ENCODE measurements around the gene TCF20. TPM values are rescaled to one million over a fixed set of nuclear protein-coding genes. Genes with fewer than 3 reads are reported as not detected.

TCF20 gene
- polyA plus RNA-seq, 3 donors from 2014 or later, result 0.12 to 2.4 (median 1.4) TPM

GRCh38 chr22:42282943-42283277 lies 12.5 kb upstream of the TCF20 start:
- DNase-seq, result no peak
- Mint-ChIP-seq H3K4me3 (peak overlapping the region; percentile 17 to 59 (median 57)), H3K27ac (no peak overlapping the region), H3K4me1 (peaks cover 13 to 20% of the 10 kb centered on the region in 2 donors), H3K9me3 (no peaks in the 10 kb centered on the region), H3K36me3 (no peaks in the 10 kb centered on the region), H3K27me3 (ENCODE audit: low read depth in 3 of 3) (peaks cover 6 to 12% (median 7%) of the 10 kb centered on the region in 3 donors)

- no peak overlapping the region for H3K27ac Mint-ChIP-seq
Measured at GRCh38 chr22:42282252-42282942, 11.9 kb upstream of the TCF20 start.

GRCh38 chr22:42281706-42282251 lies 11.3 kb upstream of the TCF20 start:
- no peaks in the 10 kb centered on the region for H3K36me3 Mint-ChIP-seq
- H3K27me3 Mint-ChIP-seq (ENCODE audit: low read depth in 3 of 3), result peaks cover 5 to 12% (median 6%) of the 10 kb centered on the region in 3 donors
- no peak overlapping the region for H3K27ac Mint-ChIP-seq
- no peak for DNase-seq
- peak overlapping the region in 2 of 5 donors; percentile 65 to 69 for H3K4me3 Mint-ChIP-seq
- H3K4me1 Mint-ChIP-seq, result peaks cover 13 to 20% of the 10 kb centered on the region in 2 donors
- H3K9me3 Mint-ChIP-seq, result no peaks in the 10 kb centered on the region

More at GRCh38 chr22:42282252-42282942, 11.9 kb upstream of the TCF20 start:
- Mint-ChIP-seq H3K4me1 (peaks cover 13 to 20% of the 10 kb centered on the region in 2 donors), H3K9me3 (no peaks in the 10 kb centered on the region), H3K36me3 (no peaks in the 10 kb centered on the region), H3K27me3 (ENCODE audit: low read depth in 3 of 3) (peaks cover 5 to 12% (median 6%) of the 10 kb centered on the region in 3 donors), H3K4me3 (peak overlapping the region; percentile 17 to 69 (median 57))
- DNase-seq, result no peak

- Mint-ChIP-seq H3K27me3 (ENCODE audit: low read depth in 3 of 3) (peaks cover 5 to 12% (median 6%) of the 10 kb centered on the region in 3 donors), H3K4me1 (peaks cover 9 to 16% of the 10 kb centered on the region in 2 donors), H3K4me3 (no peak overlapping the region), H3K9me3 (no peaks in the 10 kb centered on the region), H3K36me3 (no peaks in the 10 kb centered on the region), H3K27ac (no peak overlapping the region)
- DNase-seq, result no peak
Measured at GRCh38 chr22:42281284-42281683, 10.8 kb upstream of the TCF20 start.

- H3K4me3 Mint-ChIP-seq, result no peak overlapping the region
- H3K27me3 Mint-ChIP-seq (ENCODE audit: low read depth in 3 of 3), result peaks cover 5 to 12% (median 6%) of the 10 kb centered on the region in 3 donors
Measured at GRCh38 chr22:42280836-42281235, 10.4 kb upstream of the TCF20 start.

GRCh38 chr22:42280140-42280539 lies 9.7 kb upstream of the TCF20 start:
- Mint-ChIP-seq H3K27ac (no peak overlapping the region), H3K4me1 (peaks cover 0 to 8% of the 10 kb centered on the region in 2 donors), H3K4me3 (no peak overlapping the region), H3K27me3 (ENCODE audit: low read depth in 3 of 3) (peaks cover 3 to 12% (median 6%) of the 10 kb centered on the region in 3 donors), H3K9me3 (no peaks in the 10 kb centered on the region), H3K36me3 (no peaks in the 10 kb centered on the region)
- no peak for DNase-seq

More at GRCh38 chr22:42280836-42281235, 10.4 kb upstream of the TCF20 start:
- Mint-ChIP-seq H3K36me3 (no peaks in the 10 kb centered on the region), H3K4me1 (peaks cover 5 to 12% of the 10 kb centered on the region in 2 donors), H3K9me3 (no peaks in the 10 kb centered on the region), H3K27ac (no peak overlapping the region)
- no peak for DNase-seq

- peaks cover 3 to 12% (median 6%) of the 10 kb centered on the region in 3 donors for H3K27me3 Mint-ChIP-seq (ENCODE audit: low read depth in 3 of 3)
- DNase-seq, result no peak
- no peaks in the 10 kb centered on the region for H3K9me3 Mint-ChIP-seq
- no peak overlapping the region for H3K27ac Mint-ChIP-seq
- no peaks in the 10 kb centered on the region for H3K36me3 Mint-ChIP-seq
- no peak overlapping the region for H3K4me3 Mint-ChIP-seq
- H3K4me1 Mint-ChIP-seq, result peaks cover 0 to 8% of the 10 kb centered on the region in 2 donors
Measured at GRCh38 chr22:42279425-42280020, 9.1 kb upstream of the TCF20 start.

GRCh38 chr22:42277988-42278776 lies 7.7 kb upstream of the TCF20 start:
- Mint-ChIP-seq H3K4me3 (no peak overlapping the region), H3K4me1 (peaks cover 0 to 2% of the 10 kb centered on the region in 2 donors), H3K36me3 (no peaks in the 10 kb centered on the region), H3K27ac (no peak overlapping the region), H3K27me3 (ENCODE audit: low read depth in 3 of 3) (peaks cover 3 to 12% (median 6%) of the 10 kb centered on the region in 3 donors), H3K9me3 (no peaks in the 10 kb centered on the region)
- DNase-seq, result no peak

GRCh38 chr22:42277232-42277753 lies 6.8 kb upstream of the TCF20 start:
- DNase-seq, result no peak
- Mint-ChIP-seq H3K4me1 (no peaks in the 10 kb centered on the region), H3K27me3 (ENCODE audit: low read depth in 3 of 3) (peaks cover 0 to 8% (median 6%) of the 10 kb centered on the region in 3 donors), H3K9me3 (no peaks in the 10 kb centered on the region), H3K4me3 (no peak overlapping the region), H3K27ac (no peak overlapping the region), H3K36me3 (no peaks in the 10 kb centered on the region)

GRCh38 chr22:42275970-42276369 lies 5.5 kb upstream of the TCF20 start:
- no peak overlapping the region for H3K27ac Mint-ChIP-seq
- no peaks in the 10 kb centered on the region for H3K36me3 Mint-ChIP-seq
- peaks cover 0 to 1% of the 10 kb centered on the region in 2 donors for H3K4me1 Mint-ChIP-seq
- no peak overlapping the region for H3K4me3 Mint-ChIP-seq
- no peaks in the 10 kb centered on the region for H3K9me3 Mint-ChIP-seq
- DNase-seq, result no peak
- peaks cover 0 to 5% (median 4%) of the 10 kb centered on the region in 3 donors for H3K27me3 Mint-ChIP-seq (ENCODE audit: low read depth in 3 of 3)

GRCh38 chr22:42275176-42275575 lies 4.7 kb upstream of the TCF20 start:
- H3K4me1 Mint-ChIP-seq, result peaks cover 0 to 1% of the 10 kb centered on the region in 2 donors
- no peak for DNase-seq
- peaks cover 0 to 5% (median 4%) of the 10 kb centered on the region in 3 donors for H3K27me3 Mint-ChIP-seq (ENCODE audit: low read depth in 3 of 3)
- no peak overlapping the region for H3K27ac Mint-ChIP-seq
- H3K9me3 Mint-ChIP-seq, result no peaks in the 10 kb centered on the region
- H3K36me3 Mint-ChIP-seq, result no peaks in the 10 kb centered on the region
- H3K4me3 Mint-ChIP-seq, result no peak overlapping the region

- no peak overlapping the region for H3K4me3 Mint-ChIP-seq
Measured at GRCh38 chr22:42273855-42274451, 3.5 kb upstream of the TCF20 start.

GRCh38 chr22:42272431-42272999 lies 2.1 kb upstream of the TCF20 start:
- Mint-ChIP-seq H3K27me3 (ENCODE audit: low read depth in 3 of 3) (peaks cover 2 to 7% (median 5%) of the 10 kb centered on the region in 3 donors), H3K4me3 (peak overlapping the region in 4 of 5 donors; percentile 14 to 82 (median 33)), H3K36me3 (no peaks in the 10 kb centered on the region), H3K4me1 (peaks cover 15 to 17% of the 10 kb centered on the region in 2 donors), H3K27ac (peak overlapping the region in 1 of 6 donors; percentile 54), H3K9me3 (no peaks in the 10 kb centered on the region)
- no peak for DNase-seq

More at GRCh38 chr22:42273855-42274451, 3.5 kb upstream of the TCF20 start:
- H3K36me3 Mint-ChIP-seq, result no peaks in the 10 kb centered on the region
- H3K4me1 Mint-ChIP-seq, result peaks cover 6% of the 10 kb centered on the region in 2 donors
- no peak overlapping the region for H3K27ac Mint-ChIP-seq
- no peaks in the 10 kb centered on the region for H3K9me3 Mint-ChIP-seq
- no peak for DNase-seq
- peaks cover 2 to 7% (median 5%) of the 10 kb centered on the region in 3 donors for H3K27me3 Mint-ChIP-seq (ENCODE audit: low read depth in 3 of 3)
